K562 (cell line): ENCODE data around the gene UBXN2A. TPM values are rescaled to one million over a fixed set of nuclear protein-coding genes. Genes with fewer than 3 reads are reported as not detected.

Experiments used
- ARNT ChIP-seq, 2 experiments: fragments of 450-650 bp; IDR thresholded peaks; 2 replicates each; pipeline ENCODE4 v1.6.1; 2016; ENCODE audit warnings: mild to moderate bottlenecking in 1 of 2
- ELK3 ChIP-seq: fragments of 450-650 bp; formaldehyde crosslinking; IDR thresholded peaks from 2 replicates; pipeline ENCODE4 v1.4.0; 2020; ENCODE audit warnings: mild to moderate bottlenecking
- GATA2 ChIP-seq: sonication (generic); formaldehyde crosslinking; IDR thresholded peaks from 2 replicates; pipeline ENCODE4 v1.4.0; 2020; ENCODE audit warnings: mild to moderate bottlenecking, missing genetic modification reagents
- KDM2B ChIP-seq: fragments of 250-450 bp; sonication (Bioruptor Pico); IDR thresholded peaks from 2 replicates; pipeline ENCODE4 v1.8.0; 2021; ENCODE audit warnings: mild to moderate bottlenecking, moderate library complexity
- MECOM ChIP-seq: fragments of 250-450 bp; sonication (Bioruptor Pico); IDR thresholded peaks from 2 replicates; pipeline ENCODE4 v1.8.0; 2022; ENCODE audit warnings: inconsistent platforms
- MTA1 ChIP-seq: fragments of 450-650 bp; IDR thresholded peaks from 2 replicates; pipeline ENCODE4 v1.6.1; 2017; ENCODE audit warnings: borderline replicate concordance
- MYC ChIP-seq, 2 experiments: fragments of 250-450 bp in 1 of 2; sonication (Bioruptor Pico) in 1 of 2; IDR thresholded peaks; 2 replicates each; pipeline versions ENCODE4 v1.5.1 to v1.6.1; 2012 to 2021; ENCODE audit warnings: low read depth in 2 of 2, borderline replicate concordance in 1 of 2, improper control_type of control experiment in 1 of 2, low read length in 1 of 2, mild to moderate bottlenecking in 1 of 2, moderate library complexity in 1 of 2
- POLR2AphosphoS5 ChIP-seq: IDR thresholded peaks from 2 replicates; pipeline ENCODE4 v1.6.1; 2011; ENCODE audit warnings: mild to moderate bottlenecking, low read depth, low read length, moderate library complexity; ENCODE audit not compliant: control insufficient read depth, insufficient read depth
- POLR3G ChIP-seq: IDR thresholded peaks from 2 replicates; pipeline ENCODE4 v1.6.1; 2011; ENCODE audit not compliant: insufficient read length, insufficient replicate concordance; ENCODE audit errors: extremely low read depth
- SIN3A ChIP-seq, 2 experiments: fragments of 150-350 bp in 1 of 2; IDR thresholded peaks; 2 replicates each; pipeline ENCODE4 v1.6.1; 2011 to 2016; ENCODE audit warnings: borderline replicate concordance in 2 of 2, low read depth in 2 of 2, low read length in 2 of 2, mild to moderate bottlenecking in 2 of 2, moderate library complexity in 2 of 2; ENCODE audit not compliant: control insufficient read depth in 1 of 2
- SMC3 ChIP-seq: conservative IDR thresholded peaks from 2 replicates; pipeline ENCODE4 v1.6.1; 2011; ENCODE audit warnings: low read depth, low read length, improper control_type of control experiment; ENCODE audit not compliant: insufficient read depth
- SP1 ChIP-seq: sonication (generic); formaldehyde crosslinking; IDR thresholded peaks from 2 replicates; pipeline ENCODE4 v1.8.1; 2022; ENCODE audit warnings: mild to moderate bottlenecking, missing genetic modification reagents
- SREBF1 ChIP-seq: fragments of 150-350 bp; IDR thresholded peaks from 2 replicates; pipeline ENCODE4 v1.6.1; 2014; ENCODE audit warnings: antibody characterized with exemption, low read depth, low read length, borderline replicate concordance
- ZNF217 ChIP-seq: sonication (generic); formaldehyde crosslinking; IDR thresholded peaks from 2 replicates; pipeline ENCODE4 v1.8.0; 2022; ENCODE audit warnings: mild to moderate bottlenecking, missing genetic modification reagents
- ZNF263 ChIP-seq: sonication (generic); formaldehyde crosslinking; IDR thresholded peaks from 2 replicates; pipeline ENCODE4 v1.8.0; 2022; ENCODE audit warnings: mild to moderate bottlenecking, missing genetic modification reagents, borderline replicate concordance
- polyA plus RNA-seq, 8 experiments: library from polyadenylated mRNA; depleted of rRNA in 4 of 8; stranded (reverse) in 5 of 8; unstranded in 3 of 8; fragments of >200 nt; fragmentation: Nextera tagmentation in 2 of 8; fragmentation: Illumina TruSeq in 1 of 8; extraction: Ambion mirVana in 2 of 8; extraction: Trizol in 1 of 8; gene quantifications; 2 replicates each; pipeline versions ENCODE4 v1.2.1 to v1.2.3, GENCODE V29; 2011 to 2014; ENCODE audit warnings: inconsistent platforms in 1 of 8, missing spikeins in 1 of 8
- total RNA-seq, 7 experiments: library from RNA; depleted of rRNA in 6 of 7; stranded (reverse); fragments of >200 nt in 6 of 7; fragmentation: Illumina TruSeq in 2 of 7; extraction: Trizol in 2 of 7; gene quantifications; 2 replicates each; pipeline versions ENCODE4 v1.2.1 to v1.2.3, GENCODE V29; 2011 to 2021; ENCODE audit warnings: low replicate concordance in 1 of 7
- TF ChIP-seq, protein P1 (sequence below), 2 experiments: IDR thresholded peaks; 2 replicates each; pipeline ENCODE4 v1.6.1; 2011; ENCODE audit warnings: borderline replicate concordance in 1 of 2, control low read depth in 1 of 2, low read depth in 1 of 2, low read length in 1 of 2, mild to moderate bottlenecking in 1 of 2, mixed read lengths in 1 of 2, moderate library complexity in 1 of 2; ENCODE audit not compliant: insufficient read depth in 1 of 2, insufficient read length in 1 of 2, poor library complexity in 1 of 2, severe bottlenecking in 1 of 2; ENCODE audit errors: extremely low read depth in 1 of 2
- TF ChIP-seq, protein P2 (sequence below): fragments of 250-450 bp; sonication (Bioruptor Pico); IDR thresholded peaks from 2 replicates; pipeline ENCODE4 v1.4.0; 2020

UBXN2A gene
- total and polyA plus RNA-seq, 9 of the 15 experiments (the other 6 are each of a cell fraction or from before 2014, with no cell fraction given): 3.4 to 25.6 (median 16.0) TPM

DNA sequence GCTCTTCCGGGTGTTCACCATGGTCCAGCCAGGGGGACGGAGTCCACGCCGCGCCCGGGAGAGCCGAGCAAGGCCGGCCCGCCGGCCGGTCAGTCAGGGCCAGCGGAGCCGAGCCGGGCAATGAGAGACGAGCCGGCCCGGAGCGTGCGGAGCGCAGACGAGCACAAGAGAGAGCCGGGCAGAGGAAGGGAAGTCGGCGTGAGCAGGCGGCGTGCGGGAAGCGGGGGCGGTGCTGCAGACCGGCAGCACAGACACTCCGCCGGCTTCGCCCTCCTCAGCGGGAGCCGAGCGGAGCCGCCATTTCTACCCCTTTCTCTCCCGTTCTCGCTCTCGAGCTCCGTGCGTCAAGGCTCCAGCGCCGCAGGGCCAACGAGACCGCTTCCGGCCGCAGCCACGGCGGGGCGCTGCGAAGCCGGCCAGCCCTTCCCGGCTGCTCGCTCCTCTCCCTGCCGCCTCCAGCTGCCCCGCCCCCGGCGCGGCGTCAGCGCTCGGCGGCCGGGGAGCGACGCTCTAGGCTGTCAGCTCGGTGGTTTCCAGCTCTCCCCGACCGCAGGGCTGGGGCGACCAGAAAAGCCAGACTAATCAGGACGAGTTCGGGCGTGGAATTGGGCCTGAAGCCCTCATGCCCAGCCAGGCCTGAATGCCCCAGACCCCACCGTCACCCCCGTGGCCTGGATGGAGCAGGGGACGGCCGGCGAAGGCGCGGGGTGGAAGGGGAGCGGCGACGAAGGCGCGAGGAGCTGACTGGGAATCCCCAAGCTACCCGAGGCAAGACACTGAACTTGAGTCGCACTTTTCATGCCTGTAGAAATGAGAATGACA, 13.3 kb upstream of the UBXN2A start, which contains the start of gene ATAD2B (continued):
- no peak for TF ChIP-seq GATA2 (CRISPR knock-in tag)
- TF ChIP-seq SP1 (CRISPR knock-in tag): peak; percentile 92
- 0 out of 2 replicates have a peak, but pooled peaks have one; percentile 27 for TF ChIP-seq MTA1
- TF ChIP-seq ELK3: no peak
- peak; percentile 10 to 71; a peak in 2 of 4 replicates for TF ChIP-seq SIN3A (IDR thresholded peaks at IDR 0.05; ENCODE audit: borderline replicate concordance in 2 of 2, control insufficient read depth in 1 of 2, low read depth in 2 of 2, low read length in 2 of 2)
- TF ChIP-seq, protein P1, sequence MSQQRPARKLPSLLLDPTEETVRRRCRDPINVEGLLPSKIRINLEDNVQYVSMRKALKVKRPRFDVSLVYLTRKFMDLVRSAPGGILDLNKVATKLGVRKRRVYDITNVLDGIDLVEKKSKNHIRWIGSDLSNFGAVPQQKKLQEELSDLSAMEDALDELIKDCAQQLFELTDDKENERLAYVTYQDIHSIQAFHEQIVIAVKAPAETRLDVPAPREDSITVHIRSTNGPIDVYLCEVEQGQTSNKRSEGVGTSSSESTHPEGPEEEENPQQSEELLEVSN (IDR thresholded peaks at IDR 0.05; ENCODE audit: borderline replicate concordance in 1 of 2, extremely low read depth in 1 of 2, insufficient read depth in 1 of 2, insufficient read length in 1 of 2, low read depth in 1 of 2, low read length in 1 of 2, poor library complexity in 1 of 2, severe bottlenecking in 1 of 2): peak; percentile 10 to 68
- TF ChIP-seq, protein P2, sequence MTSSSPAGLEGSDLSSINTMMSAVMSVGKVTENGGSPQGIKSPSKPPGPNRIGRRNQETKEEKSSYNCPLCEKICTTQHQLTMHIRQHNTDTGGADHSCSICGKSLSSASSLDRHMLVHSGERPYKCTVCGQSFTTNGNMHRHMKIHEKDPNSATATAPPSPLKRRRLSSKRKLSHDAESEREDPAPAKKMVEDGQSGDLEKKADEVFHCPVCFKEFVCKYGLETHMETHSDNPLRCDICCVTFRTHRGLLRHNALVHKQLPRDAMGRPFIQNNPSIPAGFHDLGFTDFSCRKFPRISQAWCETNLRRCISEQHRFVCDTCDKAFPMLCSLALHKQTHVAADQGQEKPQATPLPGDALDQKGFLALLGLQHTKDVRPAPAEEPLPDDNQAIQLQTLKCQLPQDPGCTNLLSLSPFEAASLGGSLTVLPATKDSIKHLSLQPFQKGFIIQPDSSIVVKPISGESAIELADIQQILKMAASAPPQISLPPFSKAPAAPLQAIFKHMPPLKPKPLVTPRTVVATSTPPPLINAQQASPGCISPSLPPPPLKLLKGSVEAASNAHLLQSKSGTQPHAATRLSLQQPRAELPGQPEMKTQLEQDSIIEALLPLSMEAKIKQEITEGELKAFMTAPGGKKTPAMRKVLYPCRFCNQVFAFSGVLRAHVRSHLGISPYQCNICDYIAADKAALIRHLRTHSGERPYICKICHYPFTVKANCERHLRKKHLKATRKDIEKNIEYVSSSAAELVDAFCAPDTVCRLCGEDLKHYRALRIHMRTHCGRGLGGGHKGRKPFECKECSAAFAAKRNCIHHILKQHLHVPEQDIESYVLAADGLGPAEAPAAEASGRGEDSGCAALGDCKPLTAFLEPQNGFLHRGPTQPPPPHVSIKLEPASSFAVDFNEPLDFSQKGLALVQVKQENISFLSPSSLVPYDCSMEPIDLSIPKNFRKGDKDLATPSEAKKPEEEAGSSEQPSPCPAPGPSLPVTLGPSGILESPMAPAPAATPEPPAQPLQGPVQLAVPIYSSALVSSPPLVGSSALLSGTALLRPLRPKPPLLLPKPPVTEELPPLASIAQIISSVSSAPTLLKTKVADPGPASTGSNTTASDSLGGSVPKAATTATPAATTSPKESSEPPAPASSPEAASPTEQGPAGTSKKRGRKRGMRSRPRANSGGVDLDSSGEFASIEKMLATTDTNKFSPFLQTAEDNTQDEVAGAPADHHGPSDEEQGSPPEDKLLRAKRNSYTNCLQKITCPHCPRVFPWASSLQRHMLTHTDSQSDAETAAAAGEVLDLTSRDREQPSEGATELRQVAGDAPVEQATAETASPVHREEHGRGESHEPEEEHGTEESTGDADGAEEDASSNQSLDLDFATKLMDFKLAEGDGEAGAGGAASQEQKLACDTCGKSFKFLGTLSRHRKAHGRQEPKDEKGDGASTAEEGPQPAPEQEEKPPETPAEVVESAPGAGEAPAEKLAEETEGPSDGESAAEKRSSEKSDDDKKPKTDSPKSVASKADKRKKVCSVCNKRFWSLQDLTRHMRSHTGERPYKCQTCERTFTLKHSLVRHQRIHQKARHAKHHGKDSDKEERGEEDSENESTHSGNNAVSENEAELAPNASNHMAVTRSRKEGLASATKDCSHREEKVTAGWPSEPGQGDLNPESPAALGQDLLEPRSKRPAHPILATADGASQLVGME (CRISPR knock-in tag): no peak
- no peak for TF ChIP-seq ZNF217
- no peak for TF ChIP-seq SREBF1
- TF ChIP-seq MYC (IDR thresholded peaks at IDR 0.05; ENCODE audit: low read depth, low read length): peak; percentile 78
- TF ChIP-seq MYC (CRISPR knock-in tag; IDR thresholded peaks at IDR 0.05; ENCODE audit: borderline replicate concordance, low read depth): no peak
- no peak for TF ChIP-seq POLR3G
- TF ChIP-seq ARNT (IDR thresholded peaks at IDR 0.05): no peak
- TF ChIP-seq POLR2AphosphoS5: peak; percentile 80
- TF ChIP-seq ZNF263 (CRISPR knock-in tag): no peak
- peak; percentile 76 for TF ChIP-seq SMC3
- no peak for TF ChIP-seq MECOM (CRISPR knock-in tag)
- TF ChIP-seq KDM2B (CRISPR knock-in tag): peak; percentile 13; the same call in 1 of the 2 replicates
